Prostate gland (tissue), 2 donors: ENCODE data around the gene LDB3.

Source experiments
- POLR2A ChIP-seq: fragments of 450-650 bp; IDR thresholded peaks from one replicate; pipeline ENCODE4 v1.6.1; 2016; ENCODE audit warnings: antibody characterized with exemption, mild to moderate bottlenecking
- POLR2AphosphoS5 ChIP-seq: sonication (generic); formaldehyde crosslinking; IDR thresholded peaks from one replicate; pipeline ENCODE4 v1.6.1; 2017; ENCODE audit warnings: antibody characterized with exemption
- TF ChIP-seq, protein P1 (sequence below), 4 experiments: fragments of 200-600 bp in 2 of 4; fragments of 450-650 bp in 2 of 4; sonication (generic) in 2 of 4; IDR thresholded peaks; 1 replicate in 3 of 4; 2 replicates in 1 of 4; pipeline ENCODE4 v1.5.1; 2016 to 2019; ENCODE audit warnings: antibody characterized with exemption in 4 of 4, mild to moderate bottlenecking in 2 of 4, moderate library complexity in 2 of 4

DNA sequence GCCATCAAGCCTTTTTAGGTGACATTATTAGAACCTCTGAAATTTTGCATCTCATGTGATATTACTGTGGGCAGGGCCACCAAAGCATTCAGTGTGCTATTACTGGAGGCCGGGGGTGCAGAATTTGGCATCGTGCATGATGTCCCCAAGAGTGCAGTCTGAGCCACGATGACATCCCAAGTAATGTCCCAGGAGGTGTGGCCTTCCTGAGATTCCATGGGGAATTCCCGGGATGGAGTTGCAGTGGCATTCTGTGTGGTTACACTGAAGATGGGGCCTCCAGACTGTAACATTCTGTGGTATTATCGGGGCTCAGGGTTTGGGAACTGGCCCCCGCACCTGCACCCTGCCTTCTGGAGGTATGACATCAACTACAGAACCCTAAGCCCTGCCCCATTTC is 9.1 kb downstream of the LDB3 start:
- TF ChIP-seq POLR2A: no peak
- TF ChIP-seq, protein P1, sequence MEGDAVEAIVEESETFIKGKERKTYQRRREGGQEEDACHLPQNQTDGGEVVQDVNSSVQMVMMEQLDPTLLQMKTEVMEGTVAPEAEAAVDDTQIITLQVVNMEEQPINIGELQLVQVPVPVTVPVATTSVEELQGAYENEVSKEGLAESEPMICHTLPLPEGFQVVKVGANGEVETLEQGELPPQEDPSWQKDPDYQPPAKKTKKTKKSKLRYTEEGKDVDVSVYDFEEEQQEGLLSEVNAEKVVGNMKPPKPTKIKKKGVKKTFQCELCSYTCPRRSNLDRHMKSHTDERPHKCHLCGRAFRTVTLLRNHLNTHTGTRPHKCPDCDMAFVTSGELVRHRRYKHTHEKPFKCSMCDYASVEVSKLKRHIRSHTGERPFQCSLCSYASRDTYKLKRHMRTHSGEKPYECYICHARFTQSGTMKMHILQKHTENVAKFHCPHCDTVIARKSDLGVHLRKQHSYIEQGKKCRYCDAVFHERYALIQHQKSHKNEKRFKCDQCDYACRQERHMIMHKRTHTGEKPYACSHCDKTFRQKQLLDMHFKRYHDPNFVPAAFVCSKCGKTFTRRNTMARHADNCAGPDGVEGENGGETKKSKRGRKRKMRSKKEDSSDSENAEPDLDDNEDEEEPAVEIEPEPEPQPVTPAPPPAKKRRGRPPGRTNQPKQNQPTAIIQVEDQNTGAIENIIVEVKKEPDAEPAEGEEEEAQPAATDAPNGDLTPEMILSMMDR (IDR thresholded peaks at IDR 0.05): no peak
- no peak for TF ChIP-seq POLR2AphosphoS5
